GM23338 (cell line): Measurements from ENCODE around the gene IDH2. TPM values are rescaled to one million over a fixed set of nuclear protein-coding genes. Genes with fewer than 3 reads are reported as not detected.

Experiments
- ATAC-seq: fragments of 200-7000 bp; cut with Tn5 transposase; 3 replicates; pipeline ENCODE4 v1.9.1; 2020
- DNase-seq: peaks from one replicate; pipeline ENCODE4 v3.0.0-alpha.2; 2015; ENCODE audit warnings: low spot score
- H2AFZ ChIP-seq: fragments of 200-600 bp; sonication (generic); 2 replicates; pipeline ENCODE4 v1.8.0; 2016; ENCODE audit warnings: antibody characterized with exemption, mild to moderate bottlenecking, moderate library complexity
- H3F3A ChIP-seq: fragments of 200-600 bp; sonication (generic); replicated peaks from 2 replicates; pipeline ENCODE4 v1.8.0; 2017; ENCODE audit warnings: antibody characterized with exemption, mixed run types, low read depth
- H3K27ac ChIP-seq: fragments of 200-600 bp; sonication (generic); 2 replicates; pipeline ENCODE4 v1.6.1; 2016; ENCODE audit warnings: low read depth
- H3K27me3 ChIP-seq: fragments of 200-600 bp; sonication (generic); 2 replicates; pipeline ENCODE4 v1.8.0; 2016; ENCODE audit warnings: mild to moderate bottlenecking, mixed run types, moderate library complexity; ENCODE audit not compliant: insufficient read depth
- H3K36me3 ChIP-seq: fragments of 200-600 bp; sonication (generic); 2 replicates; pipeline ENCODE4 v1.8.0; 2016; ENCODE audit warnings: mild to moderate bottlenecking; ENCODE audit not compliant: insufficient read depth
- H3K4me1 ChIP-seq: fragments of 200-600 bp; sonication (generic); 2 replicates; pipeline ENCODE4 v1.8.0; 2016; ENCODE audit warnings: mild to moderate bottlenecking, moderate library complexity; ENCODE audit not compliant: insufficient read depth
- H3K4me2 ChIP-seq: fragments of 200-600 bp; sonication (generic); 2 replicates; pipeline ENCODE4 v1.7.1; 2017; ENCODE audit warnings: mixed run types
- H3K4me3 ChIP-seq: fragments of 200-600 bp; sonication (generic); 2 replicates; pipeline ENCODE4 v1.6.1; 2016; ENCODE audit warnings: mixed run types
- H3K79me2 ChIP-seq: fragments of 200-600 bp; sonication (generic); replicated peaks from 2 replicates; pipeline ENCODE4 v1.8.0; 2017; ENCODE audit warnings: mild to moderate bottlenecking; ENCODE audit not compliant: insufficient read depth
- H3K9me2 ChIP-seq: fragments of 200-600 bp; sonication (generic); 2 replicates; pipeline ENCODE4 v1.8.0; 2017; ENCODE audit not compliant: insufficient read depth
- H4K20me1 ChIP-seq: fragments of 200-600 bp; sonication (generic); replicated peaks from 2 replicates; pipeline ENCODE4 v1.8.0; 2017; ENCODE audit warnings: mild to moderate bottlenecking; ENCODE audit not compliant: insufficient read depth
- H3K27ac Mint-ChIP-seq: 2 replicates; pipeline ENCODE4 v1.8.0; 2020; ENCODE audit warnings: inconsistent platforms, mild to moderate bottlenecking, moderate library complexity, mixed read lengths
- H3K27me3 Mint-ChIP-seq: 3 replicates; pipeline ENCODE4 v1.8.0; 2022; ENCODE audit warnings: low read depth, mild to moderate bottlenecking, moderate library complexity, mixed read lengths, inconsistent platforms; ENCODE audit not compliant: insufficient read depth, poor library complexity
- H3K36me3 Mint-ChIP-seq: 3 replicates; pipeline ENCODE4 v1.8.0; 2021; ENCODE audit warnings: low read depth, mild to moderate bottlenecking, inconsistent platforms, moderate library complexity, mixed read lengths
- H3K4me1 Mint-ChIP-seq: 3 replicates; pipeline ENCODE4 v1.8.0; 2020; ENCODE audit warnings: mild to moderate bottlenecking, inconsistent platforms, mixed read lengths
- H3K4me3 Mint-ChIP-seq: 3 replicates; pipeline ENCODE4 v1.8.0; 2021; ENCODE audit warnings: moderate library complexity, mild to moderate bottlenecking, inconsistent platforms, mixed read lengths
- H3K9me3 Mint-ChIP-seq: 3 replicates; pipeline ENCODE4 v1.8.0; 2020; ENCODE audit warnings: moderate library complexity, mild to moderate bottlenecking, inconsistent platforms, mixed read lengths
- CREB1 ChIP-seq: fragments of 250-450 bp; sonication (Bioruptor Pico); IDR thresholded peaks from 2 replicates; pipeline ENCODE4 v1.5.0; 2020; ENCODE audit warnings: low read depth, mild to moderate bottlenecking, moderate library complexity
- CTCF ChIP-seq, 2 experiments: fragments of 200-600 bp in 1 of 2; sonication (generic) in 1 of 2; conservative IDR thresholded peaks; 2 replicates each; pipeline versions ENCODE4 v1.5.1 to v1.6.1; 2016 to 2017; ENCODE audit warnings: antibody characterized with exemption in 2 of 2, low read depth in 2 of 2, mild to moderate bottlenecking in 2 of 2, moderate library complexity in 1 of 2
- EZH2 ChIP-seq: fragments of 200-600 bp; sonication (generic); IDR thresholded peaks from one replicate; pipeline ENCODE4 v1.8.0; 2017; ENCODE audit warnings: antibody characterized with exemption, mild to moderate bottlenecking, low read depth; ENCODE audit not compliant: unreplicated experiment
- EZH2phosphoT487 ChIP-seq: fragments of 200-600 bp; sonication (generic); IDR thresholded peaks from one replicate; pipeline ENCODE4 v1.8.1; 2018; ENCODE audit warnings: antibody characterized with exemption; ENCODE audit not compliant: unreplicated experiment
- JUNB ChIP-seq: IDR thresholded peaks from one replicate; pipeline ENCODE4 v1.6.1; 2016; ENCODE audit warnings: antibody characterized with exemption; ENCODE audit not compliant: unreplicated experiment
- POLR2AphosphoS5 ChIP-seq: IDR thresholded peaks from 2 replicates; pipeline ENCODE4 v1.6.1; 2016; ENCODE audit warnings: antibody characterized with exemption, low read depth
- REST ChIP-seq: IDR thresholded peaks from one replicate; pipeline ENCODE4 v1.6.1; 2018; ENCODE audit warnings: antibody characterized with exemption; ENCODE audit not compliant: unreplicated experiment
- STAT1 ChIP-seq: IDR thresholded peaks from one replicate; pipeline ENCODE4 v1.6.1; 2016; ENCODE audit warnings: antibody characterized with exemption; ENCODE audit not compliant: unreplicated experiment
- ZNF114 ChIP-seq: fragments of 250-450 bp; sonication (Bioruptor Pico); IDR thresholded peaks from 2 replicates; pipeline ENCODE4 v1.5.0; 2020; ENCODE audit warnings: mild to moderate bottlenecking, moderate library complexity
- ZNF331 ChIP-seq: fragments of 250-450 bp; sonication (Bioruptor Pico); IDR thresholded peaks from 2 replicates; pipeline ENCODE4 v1.5.0; 2020; ENCODE audit warnings: low read depth, mild to moderate bottlenecking, moderate library complexity
- polyA plus RNA-seq: library from polyadenylated mRNA; unstranded; fragments of >200 nt; fragmentation: Nextera tagmentation; extraction: Ambion mirVana; gene quantifications from 2 replicates; pipeline ENCODE4 v1.2.1, GENCODE V29; 2016
- total RNA-seq: library from RNA; depleted of rRNA; stranded (reverse); fragments of >200 nt; shearing (Covaris generic); gene quantifications from 2 replicates; pipeline ENCODE4 v1.2.3, GENCODE V29; 2014
- TF ChIP-seq, protein P1 (sequence below): IDR thresholded peaks from 2 replicates; pipeline ENCODE4 v1.6.1; 2016; ENCODE audit warnings: antibody characterized with exemption

IDH2 gene
- total and polyA plus RNA-seq, 2 experiments from 2014 or later: 54.9 to 64.0 TPM

DNA sequence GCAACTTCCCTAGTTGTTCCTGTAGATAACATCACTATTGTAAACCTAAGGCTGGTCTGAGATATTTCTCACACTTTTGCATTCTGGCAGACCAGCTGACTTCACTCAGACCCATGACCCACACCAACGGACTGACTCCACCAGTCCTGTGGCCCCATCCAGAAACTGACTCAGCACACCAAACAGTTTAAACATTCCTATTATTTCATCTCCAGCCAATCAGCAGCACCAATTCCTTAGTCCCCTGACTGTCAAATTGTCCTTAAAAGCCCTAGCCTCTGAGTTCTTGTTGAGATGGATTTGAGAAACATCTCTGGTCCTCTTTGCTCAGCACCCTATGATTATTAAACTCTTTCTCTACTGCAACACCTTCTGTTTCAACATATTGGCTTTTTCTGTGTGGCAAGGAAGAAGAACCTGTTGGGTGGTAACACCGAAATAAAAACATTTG, 12.2 kb upstream of the IDH2 start:
- DNase-seq: no peak
- H3K27ac Mint-ChIP-seq: no peak overlapping the region

More for the DNA sequence above, 12.2 kb upstream of the IDH2 start:
- H3K27me3 Mint-ChIP-seq: no peaks in the 10 kb centered on the region
- Histone ChIP-seq H3K4me1 (no peaks in the 10 kb centered on the region), H3K4me3 (no peak overlapping the region), H3K27ac (no peak overlapping the region), H3K79me2 (no peaks in the 10 kb centered on the region), H3F3A (no peaks in the 10 kb centered on the region), H3K27me3 (no peaks in the 10 kb centered on the region), H4K20me1 (no peaks in the 10 kb centered on the region), H2AFZ (no peak overlapping the region), H3K4me2 (no peak overlapping the region), H3K36me3 (no peaks in the 10 kb centered on the region), H3K9me2 (no peaks in the 10 kb centered on the region)
- H3K4me3 Mint-ChIP-seq: no peak overlapping the region
- no peak for ATAC-seq
- no peak for TF ChIP-seq EZH2phosphoT487
- TF ChIP-seq CTCF (conservative IDR thresholded peaks at IDR 0.05; ENCODE audit: low read depth in 2 of 2): no peak
- TF ChIP-seq POLR2AphosphoS5: no peak
- TF ChIP-seq ZNF114 (CRISPR knock-in tag): no peak
- TF ChIP-seq CREB1 (CRISPR knock-in tag): no peak
- TF ChIP-seq REST: no peak
- no peak for TF ChIP-seq STAT1
- no peak for TF ChIP-seq JUNB
- TF ChIP-seq ZNF331 (CRISPR knock-in tag): no peak
- TF ChIP-seq, protein P1, sequence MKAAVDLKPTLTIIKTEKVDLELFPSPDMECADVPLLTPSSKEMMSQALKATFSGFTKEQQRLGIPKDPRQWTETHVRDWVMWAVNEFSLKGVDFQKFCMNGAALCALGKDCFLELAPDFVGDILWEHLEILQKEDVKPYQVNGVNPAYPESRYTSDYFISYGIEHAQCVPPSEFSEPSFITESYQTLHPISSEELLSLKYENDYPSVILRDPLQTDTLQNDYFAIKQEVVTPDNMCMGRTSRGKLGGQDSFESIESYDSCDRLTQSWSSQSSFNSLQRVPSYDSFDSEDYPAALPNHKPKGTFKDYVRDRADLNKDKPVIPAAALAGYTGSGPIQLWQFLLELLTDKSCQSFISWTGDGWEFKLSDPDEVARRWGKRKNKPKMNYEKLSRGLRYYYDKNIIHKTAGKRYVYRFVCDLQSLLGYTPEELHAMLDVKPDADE: no peak
- no peak for TF ChIP-seq EZH2
- H3K9me3 Mint-ChIP-seq: peaks cover 15% of the 10 kb centered on the region
- no peaks in the 10 kb centered on the region for H3K4me1 Mint-ChIP-seq
- H3K36me3 Mint-ChIP-seq: peaks cover 9% of the 10 kb centered on the region; the same call in 1 of the 3 replicates
